C4-2B (cell line): ENCODE results near the gene LAYN.

ENCODE experiments used
- H3K27ac ChIP-seq: fragments of 450-650 bp; 2 replicates; pipeline ENCODE4 v1.5.1; 2017
- CTCF ChIP-seq: fragments of 450-650 bp; conservative IDR thresholded peaks from 2 replicates; pipeline ENCODE4 v1.5.1; 2017; ENCODE audit warnings: mild to moderate bottlenecking
- ZFX ChIP-seq: fragments of 450-650 bp; IDR thresholded peaks from 2 replicates; pipeline ENCODE4 v1.6.1; 2017

The LAYN gene

GRCh38 chr11:111603611-111604130 is 63.2 kb downstream of the LAYN start:
- no peak for TF ChIP-seq CTCF
- TF ChIP-seq ZFX, result no peak
- H3K27ac ChIP-seq, result peak overlapping the region; percentile 84; the same call in 1 of the 2 replicates

DNA sequence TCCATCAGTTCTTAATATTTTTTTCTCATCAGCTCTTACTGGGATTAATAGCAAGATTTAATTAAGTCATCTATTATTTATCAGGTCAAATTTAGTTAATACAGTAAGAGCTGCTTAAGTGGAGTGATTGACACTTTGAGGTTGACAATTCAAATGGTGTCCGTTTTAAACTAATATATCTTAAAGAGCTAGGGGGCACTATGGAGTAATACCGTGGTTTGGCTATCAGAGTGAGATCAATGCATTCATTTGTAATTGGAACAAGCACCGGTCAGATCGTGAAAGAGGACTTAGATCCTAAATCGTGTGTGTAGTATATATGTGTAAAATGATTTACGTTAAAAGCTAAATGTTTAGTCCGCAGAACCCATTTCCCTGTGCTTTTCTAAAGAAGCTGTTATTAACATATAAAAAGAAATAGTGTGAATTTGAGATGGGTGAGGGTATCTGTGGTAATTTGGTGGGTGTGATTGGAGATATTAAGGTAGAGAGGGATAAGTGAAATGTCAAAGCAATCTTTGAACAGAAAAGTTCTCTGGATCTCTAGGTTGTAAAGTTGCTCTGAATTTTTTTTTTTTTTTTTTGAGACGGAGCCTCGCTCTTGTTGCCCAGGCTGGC is 64.0 kb downstream of the LAYN start:
- H3K27ac ChIP-seq, result no peak overlapping the region
- TF ChIP-seq CTCF (peak; percentile 85), ZFX (no peak)

DNA sequence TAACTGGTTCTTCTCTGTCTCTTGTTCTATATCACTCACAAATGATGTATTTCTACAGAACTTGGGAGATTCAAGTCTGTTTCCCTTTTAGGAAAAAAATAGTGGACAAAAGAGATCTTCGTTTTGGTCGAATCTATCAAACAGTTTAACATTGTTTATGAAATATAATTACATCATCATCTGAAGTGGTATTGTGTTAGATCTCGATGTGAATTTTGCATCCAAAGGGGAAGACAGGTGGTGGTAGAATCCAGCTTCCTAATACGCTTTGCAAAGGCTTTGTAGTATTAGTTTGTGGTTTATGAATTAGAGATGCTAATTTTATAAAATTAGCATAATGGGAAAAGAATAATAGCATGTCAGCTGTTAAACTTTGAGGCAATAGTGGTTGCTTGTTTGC is 65.2 kb downstream of the LAYN start:
- TF ChIP-seq CTCF (no peak), ZFX (no peak)

DNA sequence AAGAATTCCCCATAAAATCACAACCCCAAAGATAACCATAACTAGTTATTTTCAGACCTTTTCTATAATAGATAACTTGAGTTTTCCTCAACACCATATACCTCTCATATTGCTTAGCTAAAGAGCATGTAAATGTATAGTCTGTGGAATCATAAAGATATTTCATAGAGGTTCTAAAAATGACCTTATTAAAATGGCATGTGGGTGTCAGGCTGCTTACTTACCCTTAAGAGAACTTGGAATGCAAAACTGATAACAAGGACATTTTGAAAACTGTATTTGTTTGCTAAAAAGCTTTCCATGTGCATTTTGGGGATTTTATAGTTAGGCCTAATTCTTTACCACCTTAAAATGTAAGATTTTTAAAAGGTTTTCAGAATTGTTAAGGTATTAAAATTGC is 66.5 kb downstream of the LAYN start:
- no peak overlapping the region for H3K27ac ChIP-seq
- no peak for TF ChIP-seq CTCF
- TF ChIP-seq ZFX, result no peak

More for the DNA sequence above, 65.2 kb downstream of the LAYN start:
- H3K27ac ChIP-seq, result no peak overlapping the region

- TF ChIP-seq ZFX (no peak), CTCF (no peak)
- no peak overlapping the region for H3K27ac ChIP-seq
Observed at GRCh38 chr11:111607751-111608150, 67.2 kb downstream of the LAYN start.
